HG03095 (cell line): Measurements from ENCODE around the gene ANTXRL.
"Not testable (repeated sequence)": the region's sequence is repeated elsewhere in the genome, so short reads cannot be mapped to it uniquely, and the experiment has no call there.

Source experiments
- ATAC-seq: cut with Tn5 transposase; IDR thresholded peaks from one replicate; pipeline ENCODE4 v1.9.1; 2021; ENCODE audit warnings: moderate library complexity; ENCODE audit not compliant: unreplicated experiment

The ANTXRL gene

DNA sequence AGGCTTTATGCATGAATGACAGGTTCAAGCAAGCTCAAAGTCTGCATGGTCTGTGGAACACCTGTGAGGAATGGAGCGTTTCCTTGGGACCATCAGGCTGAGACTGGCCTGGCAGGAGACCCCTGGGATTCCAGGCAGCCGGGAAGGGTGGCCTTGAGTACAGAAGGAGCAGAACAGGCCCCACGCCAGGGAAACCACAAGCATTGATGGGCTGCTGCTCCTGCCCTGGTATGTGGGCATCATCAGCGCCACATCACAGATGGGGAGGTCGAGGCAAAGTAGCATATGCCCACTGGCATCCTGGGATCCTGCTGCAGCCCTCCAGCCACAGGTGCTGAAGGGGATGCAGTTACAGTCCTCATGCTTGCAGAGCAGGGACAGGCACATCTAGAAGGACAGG, 40.9 kb downstream of the ANTXRL start:
- ATAC-seq: no peak

DNA sequence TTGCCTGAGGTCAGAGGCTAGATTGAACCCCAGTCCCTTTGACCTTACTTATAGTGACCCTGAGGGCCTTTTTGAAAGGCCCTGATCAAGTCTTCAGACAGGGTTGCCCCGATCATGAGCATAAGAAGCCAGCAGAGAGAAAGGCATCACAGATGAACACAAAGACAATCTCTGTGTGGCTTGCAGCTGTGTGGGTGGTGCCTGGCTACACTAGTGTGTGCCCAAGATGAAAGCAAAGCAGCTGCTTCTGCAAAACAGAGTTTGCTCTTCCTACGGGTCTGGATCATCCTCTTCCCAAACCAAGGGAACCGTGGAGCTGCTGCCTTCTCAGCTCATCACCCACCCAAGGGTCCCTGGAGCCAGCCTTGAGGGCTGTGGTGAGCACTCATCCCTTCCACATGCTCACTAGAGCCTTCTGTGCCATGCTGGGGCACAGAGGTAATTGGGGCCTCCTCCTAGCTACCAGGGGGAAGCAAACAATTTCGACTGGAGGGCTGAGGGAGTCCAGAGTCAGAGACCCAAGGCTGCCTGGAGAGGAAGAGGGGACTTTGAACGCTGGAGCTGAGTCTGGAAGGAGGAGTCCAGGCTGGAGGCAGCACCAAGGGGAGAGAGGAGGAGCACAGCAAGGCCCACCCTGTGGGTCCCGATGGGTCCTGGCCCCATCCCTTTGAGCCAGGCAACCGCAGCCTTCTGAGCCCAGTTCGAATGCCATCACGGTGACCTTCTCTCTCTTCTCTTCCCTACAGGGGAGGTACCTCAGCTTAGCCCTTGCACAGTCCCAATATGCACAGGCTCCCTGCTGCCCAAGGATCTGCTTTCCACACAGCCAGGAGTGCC, 42.3 kb downstream of the ANTXRL start:
- ATAC-seq: no peak

DNA sequence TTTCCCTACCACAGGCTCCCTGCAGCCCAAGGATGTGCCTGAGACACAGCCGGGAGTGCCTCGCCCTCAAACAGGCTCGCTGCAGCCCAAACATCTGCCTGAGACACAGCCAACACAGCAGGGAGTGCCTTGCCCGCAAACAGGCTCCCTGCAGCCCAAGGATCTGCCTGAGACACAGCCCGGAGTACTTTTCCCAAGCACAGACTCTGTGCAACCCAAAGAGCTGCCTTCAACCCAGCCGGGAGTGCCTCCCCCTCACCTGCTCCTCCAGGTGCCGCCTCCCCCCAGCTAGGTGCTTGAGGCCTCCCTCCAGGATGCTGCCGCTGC, 42.9 kb downstream of the ANTXRL start:
- ATAC-seq: no peak

DNA sequence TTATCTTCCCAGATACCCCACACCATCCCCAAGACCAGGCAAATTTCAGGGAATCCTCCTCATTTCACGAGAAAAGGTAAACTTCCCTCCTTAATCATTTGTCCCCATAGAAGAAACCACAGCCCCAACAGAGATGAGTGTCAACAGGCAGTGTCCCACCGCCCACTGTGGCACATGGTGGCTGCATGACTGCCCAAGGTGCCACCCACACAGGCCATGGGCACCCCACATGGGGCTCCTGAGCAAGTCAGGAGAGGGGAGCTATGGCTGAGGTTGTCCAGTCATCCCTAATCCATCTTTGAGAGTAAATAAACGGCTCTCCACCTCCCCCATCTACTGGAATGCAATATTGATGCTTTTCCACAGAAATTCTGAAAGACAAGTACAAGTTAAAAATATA, 44.1 kb downstream of the ANTXRL start:
- ATAC-seq: no peak

DNA sequence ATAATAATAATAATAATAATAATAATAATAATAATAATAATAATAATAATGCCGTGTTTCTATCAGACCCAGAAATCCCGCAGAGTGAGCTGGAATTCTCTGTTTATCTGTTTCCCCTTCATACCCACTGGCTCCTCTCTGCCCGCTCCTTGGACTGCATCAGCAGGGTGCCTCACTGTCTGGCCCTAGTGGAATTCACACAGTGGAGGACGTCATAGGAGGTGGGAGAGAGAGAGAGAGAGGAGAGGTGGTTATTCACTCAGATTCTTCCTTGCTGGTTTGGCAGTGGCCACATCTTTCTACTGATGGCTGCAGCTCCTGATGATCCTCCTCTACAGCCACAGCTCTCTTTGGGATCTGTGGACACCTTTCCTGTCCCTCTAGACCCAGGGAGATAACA, 78.7 kb downstream of the ANTXRL start:
- ATAC-seq: not testable (repeated sequence)

DNA sequence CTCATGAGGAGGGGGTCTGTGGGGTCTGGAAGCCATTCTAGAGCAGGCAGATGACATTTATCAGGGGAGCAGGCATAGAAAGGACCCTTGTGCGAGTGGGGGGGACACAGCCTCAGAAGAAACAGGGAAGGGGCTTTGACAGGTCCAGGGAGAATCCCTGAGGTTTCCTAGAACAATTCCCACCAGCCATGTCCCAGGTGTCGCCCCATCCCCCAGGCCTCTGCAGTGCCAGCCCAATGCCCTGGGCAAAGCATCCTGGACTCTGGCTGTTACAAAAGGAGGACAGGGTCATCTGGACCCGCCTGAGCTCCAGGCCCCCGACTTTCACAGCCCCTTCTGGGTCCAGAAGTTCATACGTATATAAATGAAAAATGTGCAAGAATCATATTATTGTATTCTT, 80.4 kb downstream of the ANTXRL start:
- not testable (repeated sequence) for ATAC-seq

DNA sequence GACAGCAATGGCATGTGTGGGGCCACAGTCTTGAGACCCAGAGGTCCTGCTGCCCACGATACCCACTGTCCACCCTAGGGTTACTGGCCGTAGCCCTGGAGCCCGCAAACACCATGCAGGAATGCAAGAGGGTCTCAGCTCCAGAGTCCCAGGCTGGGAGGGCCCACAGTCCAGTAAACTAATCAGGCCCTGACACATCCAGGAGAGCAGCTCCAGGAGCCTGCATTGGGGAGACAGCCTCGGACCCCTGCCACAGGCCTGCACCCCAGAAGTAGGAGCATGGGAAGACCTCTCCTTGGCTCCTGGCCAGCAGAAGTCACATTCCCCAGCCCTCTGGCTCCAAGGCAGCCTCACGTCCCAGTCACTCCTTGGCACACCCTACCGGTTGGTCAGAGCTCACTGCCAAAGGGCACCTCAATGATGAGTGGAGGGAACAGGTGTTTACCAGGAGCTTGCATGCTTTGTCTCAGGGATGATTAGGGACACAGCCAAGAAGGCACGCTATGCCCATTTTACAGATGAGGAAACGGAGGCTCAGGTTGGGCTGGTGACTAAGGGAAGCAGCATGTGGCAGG, 81.0 kb downstream of the ANTXRL start:
- not testable (repeated sequence) for ATAC-seq

DNA sequence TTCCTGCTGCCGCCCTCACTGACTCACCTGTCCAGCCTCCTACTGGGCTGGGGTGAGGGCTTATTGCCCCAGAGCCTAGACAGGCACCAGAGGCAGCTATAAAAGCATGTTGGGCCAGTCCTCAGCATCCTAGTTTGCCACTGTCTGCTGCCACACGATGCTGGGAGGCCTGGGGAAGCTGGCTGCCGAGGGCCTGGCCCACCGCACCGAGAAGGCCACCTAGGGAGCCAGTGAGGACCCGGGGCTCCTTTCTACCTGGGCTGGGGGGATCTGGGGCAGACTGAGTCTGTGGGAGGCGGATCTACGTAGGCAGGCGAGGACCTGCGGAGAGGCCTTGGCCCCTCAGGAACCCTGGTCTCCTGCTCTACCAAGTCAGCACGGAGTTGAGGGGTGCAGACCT, 82.2 kb downstream of the ANTXRL start:
- ATAC-seq: not testable (repeated sequence)

DNA sequence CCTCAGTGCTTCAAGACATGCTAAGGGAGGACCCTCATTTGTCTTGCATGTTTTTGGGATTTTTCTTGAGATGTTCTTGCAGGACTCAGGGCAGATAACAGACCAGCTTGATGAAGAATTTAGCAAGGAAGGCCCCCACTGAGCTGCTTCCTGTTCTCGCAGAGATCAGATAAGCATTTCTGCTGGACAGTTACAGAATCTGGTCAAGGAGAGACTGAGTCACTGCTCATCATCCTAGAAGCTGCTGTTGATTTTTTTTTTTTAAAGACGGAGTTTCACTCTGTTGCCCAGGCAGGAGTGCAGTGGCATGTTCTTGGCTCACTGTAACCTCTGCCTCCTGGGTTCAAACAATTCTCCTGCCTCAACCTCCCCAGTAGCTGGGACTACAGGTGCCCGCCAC, 87.6 kb downstream of the ANTXRL start:
- ATAC-seq: not testable (repeated sequence)

DNA sequence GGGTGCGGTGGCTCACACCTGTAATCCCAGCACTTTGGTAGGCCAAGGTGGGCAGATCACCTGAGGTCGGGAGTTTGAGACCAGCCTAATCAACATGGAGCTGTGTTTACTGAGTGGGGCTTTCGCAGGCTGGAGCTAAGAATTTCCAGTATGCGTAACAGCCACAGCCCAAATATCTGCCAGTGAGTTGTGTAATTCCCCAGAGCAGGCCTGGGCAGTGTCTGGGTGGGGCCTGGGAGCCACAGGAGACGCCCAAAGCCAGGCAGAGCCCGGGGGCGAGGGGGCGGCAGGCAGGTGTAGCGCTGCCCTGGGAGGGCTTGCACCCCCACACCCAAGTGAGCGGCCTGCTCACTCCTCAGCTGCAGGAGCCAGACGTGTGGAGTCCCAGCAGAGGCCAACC, 88.6 kb downstream of the ANTXRL start, which contains the start of gene ANXA8L1:
Gene ANXA8L1, plus strand, starts transcription at position 371 of the 400 bp plus-strand sequence. CDS start 76 bp downstream, outside the sequence.
- ATAC-seq: not testable (repeated sequence)

DNA sequence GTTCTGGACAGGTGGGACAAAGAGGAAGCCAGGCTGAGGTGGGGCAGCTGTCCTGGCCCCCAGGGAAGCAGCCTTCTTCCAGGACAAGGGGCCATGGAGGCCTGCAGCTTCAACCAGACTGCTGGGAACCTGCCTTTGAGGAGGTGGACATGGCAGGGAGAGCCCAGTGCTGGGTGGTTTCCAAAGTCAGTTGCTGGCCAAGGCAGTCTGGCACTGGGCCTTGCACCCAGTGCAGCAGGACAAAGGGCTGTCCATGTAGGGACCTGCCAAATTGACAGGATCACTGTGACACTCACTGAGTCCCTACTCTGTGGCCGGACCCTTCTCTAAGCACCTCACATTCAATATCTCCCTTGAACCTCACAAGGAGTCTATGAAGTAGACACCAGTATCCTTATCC, 90.2 kb downstream of the ANTXRL start:
- not testable (repeated sequence) for ATAC-seq

DNA sequence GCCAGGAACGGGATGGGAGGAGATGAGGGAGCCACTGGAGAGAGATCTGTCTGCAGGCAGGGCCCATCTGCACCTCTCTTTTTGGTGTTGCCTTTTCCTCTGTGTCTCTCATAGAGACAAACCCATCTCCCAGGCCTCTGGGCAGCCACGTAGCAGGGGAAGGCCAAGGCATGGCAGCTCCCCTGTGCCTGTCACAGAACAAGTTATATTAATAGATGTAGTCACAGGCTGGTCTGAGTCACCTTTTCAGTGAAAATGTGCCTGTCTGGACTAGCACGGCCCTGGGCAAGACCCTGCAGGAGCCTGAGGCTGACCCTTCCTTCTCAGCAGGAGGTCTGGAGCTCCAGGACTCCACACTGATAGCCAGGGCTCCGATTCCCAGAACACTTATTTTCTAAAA, 90.9 kb downstream of the ANTXRL start:
- not testable (repeated sequence) for ATAC-seq

DNA sequence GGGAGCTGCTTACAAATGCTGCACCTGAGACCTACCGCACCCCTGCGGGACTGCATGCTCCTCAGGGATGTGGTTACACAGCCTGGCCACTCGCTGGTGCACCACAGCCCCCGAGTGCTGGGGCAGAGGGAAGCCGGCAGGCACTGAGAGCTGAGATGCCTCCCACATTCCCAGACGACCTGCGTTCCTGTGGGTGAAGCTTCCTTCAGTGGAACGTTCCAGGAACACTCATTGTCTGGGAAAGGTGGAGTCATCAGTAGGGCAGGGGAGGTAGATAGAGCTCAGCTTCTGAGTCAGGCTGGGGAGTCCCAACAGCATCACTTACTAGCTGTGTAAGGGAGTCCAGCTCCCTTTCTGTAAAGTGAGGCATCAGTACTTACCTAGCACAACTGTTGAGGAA, 91.3 kb downstream of the ANTXRL start:
- not testable (repeated sequence) for ATAC-seq

DNA sequence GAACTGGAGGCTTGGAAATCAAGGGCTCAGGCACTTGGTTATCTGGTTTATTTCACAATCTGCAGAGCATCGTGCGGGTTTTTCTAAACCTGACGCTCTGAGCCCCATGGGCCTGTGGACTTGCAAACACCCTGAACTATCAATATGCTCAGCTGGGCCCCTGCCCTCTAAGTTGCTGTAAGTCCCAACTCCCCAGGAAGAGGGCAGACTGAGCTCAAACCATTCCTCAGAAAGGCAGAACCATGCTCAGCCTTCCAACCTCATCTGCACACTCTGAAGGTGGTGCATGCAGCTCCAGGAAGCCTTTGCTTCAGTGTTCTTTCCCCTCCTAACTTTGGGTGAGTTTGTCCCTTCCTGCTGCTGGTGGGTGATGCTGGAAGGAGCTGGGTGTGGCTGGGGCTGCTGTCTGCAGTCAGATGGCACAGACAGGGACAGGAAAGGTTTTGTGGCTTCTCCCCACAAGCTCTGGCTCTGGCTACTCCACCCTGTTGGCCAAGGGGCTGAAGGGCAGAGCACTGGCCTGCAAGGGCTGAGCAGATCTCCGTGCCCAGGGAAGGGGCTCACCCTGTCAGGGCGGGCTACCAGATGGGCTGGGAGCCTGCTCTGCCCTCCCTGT, 92.5 kb downstream of the ANTXRL start:
- not testable (repeated sequence) for ATAC-seq
